M059J (cell line): Measurements from ENCODE around the gene C22orf39. TPM values are rescaled to one million over a fixed set of nuclear protein-coding genes. Genes with fewer than 3 reads are reported as not detected.

Experiments used
- DNase-seq: peaks from one replicate; pipeline ENCODE4 v3.0.0-alpha.2; 2012; ENCODE audit warnings: low read depth
- total RNA-seq: library from RNA; depleted of rRNA; stranded (reverse); fragments of >200 nt; shearing (Covaris generic); gene quantifications from 2 replicates; pipeline ENCODE4 v1.2.3, GENCODE V29; 2014

C22orf39 gene
- total RNA-seq, 1 experiment from 2014 or later, result 24.2 TPM

- DNase-seq, result peak; percentile 15
These were observed 30.0 kb upstream of the C22orf39 start for GRCh38 chr22:19477321-19478044.

DNA sequence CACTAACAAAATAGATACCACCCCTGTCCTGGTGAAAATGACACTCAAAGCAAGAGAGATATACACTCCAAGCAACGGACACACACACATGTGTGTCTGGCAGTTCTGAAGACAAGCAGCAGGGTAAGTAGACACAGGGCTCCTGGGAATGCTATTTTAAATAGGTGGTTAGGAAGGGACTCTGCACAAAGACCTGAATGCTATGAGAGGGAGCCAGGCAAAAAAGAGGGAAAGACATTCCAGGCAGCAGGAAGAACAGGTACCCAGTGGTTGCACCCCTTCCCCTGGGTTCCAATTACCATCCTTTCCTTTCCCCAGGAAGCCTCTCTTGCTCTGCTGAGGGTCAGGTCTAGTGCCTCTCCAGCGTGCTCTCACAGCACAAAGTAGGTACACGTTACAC lies 28.5 kb upstream of the C22orf39 start:
- DNase-seq, result no peak

- DNase-seq, result peak; percentile 44
These were observed 26.1 kb upstream of the C22orf39 start for GRCh38 chr22:19473578-19473977.

DNA sequence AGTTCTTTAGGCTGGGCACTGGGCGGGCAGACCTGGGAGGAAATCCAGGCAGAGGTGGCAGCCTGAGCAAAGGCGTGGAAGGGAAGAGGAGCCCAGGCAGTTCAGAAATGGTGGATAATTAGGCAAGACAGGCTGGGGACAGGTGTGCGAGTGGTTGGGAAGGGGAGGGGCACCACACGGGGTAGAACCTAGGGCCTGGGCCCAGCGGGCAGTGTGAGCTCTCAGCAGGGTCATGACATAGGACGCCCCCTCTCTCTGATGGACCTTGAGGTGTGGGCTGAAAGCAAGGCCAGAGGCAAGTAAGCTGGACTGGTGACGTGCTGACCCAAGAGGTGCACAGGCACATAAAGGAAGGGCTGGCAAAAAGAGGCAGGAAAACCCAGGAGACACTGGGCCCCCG lies 24.7 kb upstream of the C22orf39 start:
- DNase-seq, result no peak

- no peak for DNase-seq
These were observed 24.1 kb upstream of the C22orf39 start for GRCh38 chr22:19471572-19471971.

DNA sequence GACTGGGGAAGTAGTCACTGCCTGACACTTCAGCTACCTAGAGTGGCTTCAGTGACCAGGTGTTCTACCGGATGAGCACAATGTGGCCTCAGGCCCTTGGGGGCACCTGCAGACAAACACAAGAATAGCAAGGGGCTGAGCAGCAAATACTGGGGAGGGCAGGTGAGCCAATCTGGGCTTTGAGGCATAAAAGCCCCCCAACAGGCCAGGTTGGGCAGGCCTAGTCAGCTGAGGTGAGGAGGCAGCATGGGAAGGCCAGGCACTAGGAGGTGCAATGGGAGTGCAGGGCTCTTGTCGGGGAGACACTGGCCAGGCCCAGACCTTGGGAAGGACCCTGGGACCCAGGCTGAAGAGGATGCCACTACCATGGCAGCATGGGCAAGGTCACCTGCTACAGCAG lies 22.5 kb upstream of the C22orf39 start:
- no peak for DNase-seq

DNA sequence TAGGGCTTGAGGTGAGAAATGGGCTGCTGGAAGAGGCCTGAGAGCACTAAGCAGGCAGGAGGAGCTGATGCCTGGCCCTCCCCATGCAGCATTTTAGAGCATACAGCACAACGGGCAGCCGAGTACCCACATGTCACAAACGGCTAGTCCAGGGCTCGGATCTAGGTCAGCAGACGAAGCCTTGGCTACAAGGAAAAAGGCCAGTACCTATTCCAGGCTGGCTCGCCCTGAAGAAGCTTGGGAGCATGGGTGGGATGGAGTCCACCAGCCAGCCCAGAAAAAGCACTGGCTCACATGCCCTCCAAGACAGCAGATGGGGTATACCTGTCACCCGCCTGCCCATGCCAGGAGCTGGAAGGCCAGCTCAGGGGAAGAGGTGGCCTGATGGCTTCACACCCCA lies 21.9 kb upstream of the C22orf39 start:
- DNase-seq, result no peak

DNA sequence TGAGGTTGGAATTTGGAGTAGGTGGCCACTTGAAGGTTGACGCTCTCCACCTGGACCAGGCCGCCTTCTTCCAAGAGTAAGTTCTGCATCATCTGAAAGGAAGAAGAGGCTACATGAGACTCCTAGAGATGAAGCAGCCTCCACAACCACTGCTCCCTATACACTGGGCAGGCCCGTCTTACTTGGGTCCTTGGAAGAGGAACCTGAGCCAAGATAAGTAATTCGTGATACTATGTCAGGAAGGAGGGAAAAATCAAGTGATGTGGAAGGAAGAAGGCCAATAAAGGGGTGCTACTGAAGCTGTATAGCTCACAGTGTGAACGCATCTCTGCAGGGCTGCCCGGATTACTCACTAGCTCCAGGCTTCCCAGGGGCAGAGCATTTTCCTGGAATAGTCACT lies 20.4 kb upstream of the C22orf39 start:
- DNase-seq, result no peak

DNA sequence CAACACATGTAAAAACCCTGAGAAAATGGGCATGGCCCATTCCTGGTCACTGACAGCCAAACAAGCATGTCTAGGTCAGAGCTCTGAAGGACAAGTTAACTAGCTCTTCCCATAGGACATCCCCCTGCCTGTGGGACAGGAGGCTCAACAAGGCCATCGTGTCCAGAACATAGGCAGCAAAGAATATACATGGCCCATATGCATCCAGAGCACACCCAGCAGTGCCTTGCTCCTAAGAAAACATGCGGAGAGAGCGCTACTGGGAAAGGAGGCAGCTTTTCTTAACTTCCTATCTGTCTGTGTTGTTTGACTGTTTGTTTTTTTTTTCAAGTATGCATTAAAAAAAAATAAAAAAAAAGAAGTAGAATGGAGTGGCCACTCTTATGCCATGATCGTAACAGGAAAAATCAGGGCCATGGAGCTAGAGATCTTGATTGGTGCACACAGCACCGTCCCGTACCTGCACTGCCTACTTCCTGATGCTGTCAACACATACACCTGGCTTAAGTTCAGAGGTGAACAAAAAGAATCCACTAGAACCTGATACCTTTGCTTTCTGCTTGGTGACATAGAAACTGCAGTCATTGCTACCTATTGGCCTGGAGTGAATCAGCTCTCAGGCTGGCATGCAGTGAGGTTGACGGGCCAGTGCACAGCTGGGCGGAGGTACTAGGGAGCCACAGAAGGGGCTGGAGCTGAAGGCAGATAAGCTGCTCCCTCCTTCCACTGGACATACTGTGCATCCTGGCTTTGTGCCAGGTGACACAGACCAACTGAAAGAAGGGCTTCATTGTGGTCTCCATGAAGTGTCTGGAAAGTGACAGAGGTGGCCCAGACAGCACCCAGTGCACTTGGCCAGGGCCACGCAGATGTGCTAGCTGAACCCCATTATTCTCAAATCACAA lies 19.6 kb upstream of the C22orf39 start:
- no peak for DNase-seq

DNA sequence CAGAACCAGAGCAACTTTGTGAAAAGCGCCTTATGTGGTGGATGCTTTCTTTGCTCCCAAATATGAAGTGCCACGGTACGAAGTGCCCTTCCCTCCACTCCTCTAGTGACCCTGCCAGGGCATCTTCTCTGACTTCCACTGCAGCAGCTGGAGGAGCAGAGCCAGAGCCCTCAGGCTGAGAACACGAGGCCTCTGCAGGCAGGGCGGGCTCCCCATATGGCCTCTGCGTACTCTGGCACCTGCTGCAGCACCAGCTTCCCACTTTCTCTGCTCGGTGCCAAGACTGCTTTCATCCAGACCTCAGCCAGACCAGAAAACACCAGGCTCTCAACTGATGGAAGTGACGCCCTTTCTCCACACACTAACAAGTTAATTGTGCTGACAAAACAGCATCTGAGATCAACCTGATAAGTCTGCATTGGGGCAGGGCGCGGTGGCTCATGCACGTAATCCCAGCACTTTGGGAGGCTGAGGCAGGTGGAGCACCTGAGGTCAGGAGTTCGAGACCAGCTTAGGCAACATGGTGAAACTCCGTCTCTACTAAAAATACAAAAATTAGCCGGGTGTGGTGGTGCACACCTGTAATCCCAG lies 18.7 kb upstream of the C22orf39 start:
- DNase-seq, result no peak

GRCh38 chr22:19464975-19465374 lies 17.5 kb upstream of the C22orf39 start:
- DNase-seq, result no peak

- DNase-seq, result no peak
These were observed 17.0 kb upstream of the C22orf39 start for GRCh38 chr22:19464546-19464945.

DNA sequence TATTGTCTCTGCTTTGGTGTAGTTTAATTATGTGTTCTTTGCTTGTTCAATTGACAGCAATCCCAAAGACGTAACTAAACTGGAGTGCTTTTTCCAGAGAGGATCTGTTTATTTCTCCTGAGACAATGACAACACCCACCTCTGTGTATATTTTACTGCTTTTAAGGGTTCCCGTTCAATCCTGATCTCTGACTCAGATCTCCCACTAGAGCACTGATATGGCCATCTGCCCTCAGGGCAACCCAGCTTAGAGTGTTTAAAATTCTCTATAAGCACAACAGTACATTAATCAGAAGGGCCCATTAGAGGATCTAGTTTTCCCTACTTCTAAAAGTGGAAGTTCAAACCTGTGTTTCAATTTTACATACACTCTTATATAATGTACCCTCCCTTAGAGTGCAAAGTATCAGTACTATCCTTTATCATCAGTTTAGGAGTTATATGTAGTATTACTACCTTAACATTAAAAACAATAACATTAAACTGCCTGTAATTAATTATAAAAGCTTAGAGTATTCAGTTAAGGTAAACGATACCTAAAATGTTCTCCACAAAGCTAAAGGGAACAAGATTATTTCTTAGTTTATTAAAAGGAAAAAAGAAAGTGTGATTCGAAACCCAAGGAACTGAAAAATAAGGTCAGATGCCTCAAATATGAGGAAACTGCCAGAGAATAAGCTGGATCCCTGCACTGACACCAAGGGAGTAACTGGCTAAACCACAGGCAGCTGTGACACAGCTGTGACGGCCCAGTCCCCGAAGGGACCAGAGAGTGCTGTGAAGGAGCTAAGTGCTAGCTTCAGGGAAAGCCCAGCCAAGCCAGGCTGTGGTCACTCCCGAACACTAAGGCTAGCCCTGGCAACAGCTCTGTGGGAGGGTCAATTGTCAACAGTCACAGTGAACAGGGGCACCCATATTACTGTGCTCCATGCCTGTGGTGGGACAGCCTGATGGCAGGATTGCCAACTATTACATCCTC lies 16.3 kb upstream of the C22orf39 start:
- peak; percentile 90 for DNase-seq

- DNase-seq, result no peak
These were observed 15.5 kb upstream of the C22orf39 start for GRCh38 chr22:19463008-19463407.

DNA sequence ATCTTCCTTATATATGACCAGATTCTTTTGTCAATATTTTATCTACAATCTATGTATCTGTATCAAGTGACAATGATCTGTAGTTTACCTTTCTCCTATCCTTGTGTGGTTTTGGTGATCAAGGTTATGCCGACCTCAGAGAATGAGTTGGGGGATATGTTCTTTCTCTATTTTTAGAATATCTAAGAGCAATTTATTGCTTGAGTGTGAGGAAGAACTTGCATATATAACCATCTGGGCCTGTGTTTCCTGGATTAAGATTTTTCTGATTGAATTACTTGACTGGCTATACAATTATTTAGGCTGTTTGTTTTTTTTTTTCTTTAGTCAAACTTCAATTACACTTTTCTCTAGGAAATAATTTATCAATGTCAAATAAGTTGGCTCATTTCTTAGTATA lies 14.0 kb upstream of the C22orf39 start:
- DNase-seq, result no peak

DNA sequence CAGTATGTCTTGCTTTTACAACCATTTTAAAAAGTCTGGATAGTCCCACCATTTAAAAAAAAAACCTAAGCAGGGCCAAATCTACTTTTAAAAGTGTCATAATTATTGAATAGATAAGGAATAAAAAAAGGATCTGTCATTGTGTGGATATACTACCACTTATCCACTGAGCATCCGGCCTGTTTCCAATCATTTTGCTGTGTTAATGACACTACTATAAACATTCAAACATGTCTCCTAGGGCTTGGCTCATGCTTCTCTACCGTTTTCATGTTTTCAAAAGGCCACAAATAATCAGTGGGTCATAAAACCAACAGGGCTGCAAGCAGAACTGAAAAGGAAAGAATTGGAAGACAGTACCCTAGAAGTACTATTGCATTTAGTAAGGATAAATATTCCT lies 12.5 kb upstream of the C22orf39 start:
- no peak for DNase-seq

DNA sequence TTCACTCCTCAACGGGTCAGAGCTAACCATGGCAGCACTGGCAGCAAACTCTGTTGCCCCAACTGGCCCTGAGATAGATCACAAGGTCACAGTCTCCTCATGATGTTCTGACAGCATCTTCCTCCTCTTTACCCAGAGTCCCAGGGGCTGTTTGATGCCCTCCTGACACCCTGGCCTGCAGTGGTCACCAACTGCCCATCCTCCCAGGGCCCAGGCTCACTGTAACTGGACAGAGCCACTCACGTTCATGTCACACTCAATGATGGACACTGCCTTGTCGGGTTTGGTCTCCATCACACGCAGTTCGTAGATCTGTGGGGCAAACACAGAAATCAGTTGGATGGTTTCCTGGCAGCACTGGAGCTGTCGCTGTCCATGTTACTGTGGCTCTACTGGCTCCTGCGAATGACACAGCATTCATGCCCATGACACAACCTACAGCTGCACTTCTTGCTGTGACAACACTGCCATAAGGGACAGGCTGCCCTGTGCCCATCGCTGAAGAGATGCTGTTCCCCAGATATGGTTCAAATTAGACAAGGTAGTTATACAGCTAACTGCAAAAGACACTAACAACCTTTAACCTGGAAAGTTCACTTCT lies 10.4 kb upstream of the C22orf39 start:
- no peak for DNase-seq

DNA sequence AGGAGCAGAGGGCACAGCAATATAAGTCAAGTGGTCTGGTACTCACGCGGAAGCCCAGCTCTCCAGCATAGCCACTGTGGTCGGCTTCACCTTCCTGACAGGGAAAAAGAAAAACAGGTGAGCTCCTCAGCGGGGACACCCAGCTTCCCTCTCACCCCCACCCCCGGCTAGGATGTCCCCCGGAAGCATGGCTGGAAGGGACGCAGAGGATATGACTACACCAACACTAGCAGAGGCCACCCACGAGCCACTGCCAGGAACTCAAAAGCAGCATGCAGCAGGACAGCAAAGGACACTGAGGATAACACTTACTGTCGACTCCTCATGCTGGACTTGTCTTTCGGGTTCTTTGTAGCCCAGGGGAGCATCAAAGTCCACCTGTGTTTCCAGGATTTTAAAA lies 9.0 kb upstream of the C22orf39 start:
- no peak for DNase-seq

DNA sequence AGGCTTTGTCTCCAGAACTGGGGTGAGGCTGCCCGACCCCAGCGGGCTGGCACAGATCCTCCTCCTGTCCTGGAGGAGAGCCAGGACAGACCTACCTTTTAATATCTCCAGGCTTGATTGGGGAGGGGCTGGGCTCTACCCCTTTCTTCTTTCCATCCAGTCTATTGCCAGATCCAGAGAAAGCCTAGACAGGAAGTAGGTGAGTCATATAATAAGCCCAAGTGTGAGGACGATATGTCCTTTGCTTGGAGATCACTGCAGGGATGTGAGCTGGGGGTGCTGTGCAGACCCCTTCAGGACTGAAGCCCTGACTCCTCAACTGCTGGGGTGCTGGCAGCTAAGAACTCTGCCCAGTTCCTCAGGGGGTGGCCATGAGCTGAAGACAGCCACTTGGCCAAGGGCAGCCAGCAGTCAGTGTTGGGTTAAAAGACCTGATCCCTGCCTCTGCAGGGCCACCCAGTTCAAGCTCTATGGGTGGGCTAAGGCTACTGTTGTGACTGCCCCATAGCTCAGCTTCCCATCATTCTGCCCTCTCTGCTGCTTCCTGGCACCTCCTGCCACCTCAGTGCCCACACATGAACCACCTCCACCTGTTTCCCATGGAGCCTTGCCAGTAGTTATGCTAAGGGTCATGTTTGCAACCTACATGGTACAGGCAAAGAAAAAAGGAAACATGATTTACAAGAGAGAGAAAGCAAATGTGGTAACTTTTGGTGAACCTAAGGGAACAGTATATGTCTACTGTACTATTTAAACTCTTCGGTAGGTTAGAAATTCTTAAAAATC lies 8.3 kb upstream of the C22orf39 start:
- peak; percentile 26 for DNase-seq

GRCh38 chr22:19455033-19455432 lies 7.5 kb upstream of the C22orf39 start:
- no peak for DNase-seq
